GM23338 (cell line): ENCODE measurements around the gene OR6A2.

ENCODE experiments used
- CREB1 ChIP-seq: fragments of 250-450 bp; sonication (Bioruptor Pico); IDR thresholded peaks from 2 replicates; pipeline ENCODE4 v1.5.0; 2020; ENCODE audit warnings: low read depth, mild to moderate bottlenecking, moderate library complexity
- CTCF ChIP-seq, 2 experiments: fragments of 200-600 bp in 1 of 2; sonication (generic) in 1 of 2; conservative IDR thresholded peaks; 2 replicates each; pipeline versions ENCODE4 v1.5.1 to v1.6.1; 2016 to 2017; ENCODE audit warnings: antibody characterized with exemption in 2 of 2, low read depth in 2 of 2, mild to moderate bottlenecking in 2 of 2, moderate library complexity in 1 of 2
- EZH2 ChIP-seq: fragments of 200-600 bp; sonication (generic); IDR thresholded peaks from one replicate; pipeline ENCODE4 v1.8.0; 2017; ENCODE audit warnings: antibody characterized with exemption, mild to moderate bottlenecking, low read depth; ENCODE audit not compliant: unreplicated experiment
- POLR2AphosphoS5 ChIP-seq: IDR thresholded peaks from 2 replicates; pipeline ENCODE4 v1.6.1; 2016; ENCODE audit warnings: antibody characterized with exemption, low read depth
- REST ChIP-seq: IDR thresholded peaks from one replicate; pipeline ENCODE4 v1.6.1; 2018; ENCODE audit warnings: antibody characterized with exemption; ENCODE audit not compliant: unreplicated experiment
- ZNF331 ChIP-seq: fragments of 250-450 bp; sonication (Bioruptor Pico); IDR thresholded peaks from 2 replicates; pipeline ENCODE4 v1.5.0; 2020; ENCODE audit warnings: low read depth, mild to moderate bottlenecking, moderate library complexity

- TF ChIP-seq ZNF331 = no peak
- TF ChIP-seq CREB1 (CRISPR knock-in tag) = no peak
- TF ChIP-seq CTCF (conservative IDR thresholded peaks at IDR 0.05; ENCODE audit: low read depth in 2 of 2) = no peak
- TF ChIP-seq REST = no peak
- TF ChIP-seq EZH2 = no peak
- no peak for TF ChIP-seq POLR2AphosphoS5
Measured at GRCh38 chr11:6818967-6819366, 19.5 kb upstream of the OR6A2 start.
